IMR-90 (cell line): ENCODE data around the gene SIGLEC12. TPM values are rescaled to one million over a fixed set of nuclear protein-coding genes. Genes with fewer than 3 reads are reported as not detected.

Experiments
- ATAC-seq: fragments of 200-7000 bp; cut with Tn5 transposase; 2 replicates; pipeline ENCODE4 v1.9.1; 2020; ENCODE audit warnings: low read depth, mild to moderate bottlenecking, moderate library complexity
- BruUV-seq: library from RNA; stranded (reverse); fragments of 400-500 nt; replicated peaks from 2 replicates; lab custom pipeline; 2021; lab: Mats Ljungman, UMichigan
- CTCF ChIA-PET: fragments of 300-600 bp; formaldehyde crosslinking; extraction: SDS; loops from one replicate; lab custom pipeline; 2021; ENCODE audit warnings: antibody characterized with exemption; lab: Yijun Ruan, JAX
- POLR2A ChIA-PET: fragments of 300-600 bp; sonication (Branson Sonifier 250); formaldehyde crosslinking; loops from one replicate; lab custom pipeline; 2022; ENCODE audit warnings: antibody characterized with exemption; ENCODE audit not compliant: unreplicated experiment; lab: Charles Lee
- DNase-seq: peaks from one replicate; pipeline ENCODE4 v3.0.0; 2013
- H2AFZ ChIP-seq: replicated peaks from 2 replicates; pipeline ENCODE3; 2013; ENCODE audit warnings: low read length, mild to moderate bottlenecking; ENCODE audit not compliant: poor library complexity
- H2AK5ac ChIP-seq: 2 replicates; pipeline ENCODE4 v1.6.1; 2013; ENCODE audit warnings: low read depth, low read length, inconsistent platforms
- H2AK9ac ChIP-seq: replicated peaks from 2 replicates; pipeline ENCODE3; 2013; ENCODE audit warnings: mild to moderate bottlenecking, low read depth, low read length, moderate library complexity; ENCODE audit not compliant: poor library complexity
- H2BK120ac ChIP-seq: 2 replicates; pipeline ENCODE4 v1.6.1; 2013; ENCODE audit warnings: low read depth, low read length, inconsistent platforms
- H2BK15ac ChIP-seq: 3 replicates; pipeline ENCODE4 v1.6.1; 2013; ENCODE audit warnings: low read depth, low read length, inconsistent platforms
- H2BK20ac ChIP-seq: 2 replicates; pipeline ENCODE4 v1.6.1; 2013; ENCODE audit warnings: low read depth, mild to moderate bottlenecking, inconsistent platforms, low read length, moderate library complexity
- H2BK5ac ChIP-seq: 2 replicates; pipeline ENCODE4 v1.6.1; 2013; ENCODE audit warnings: mild to moderate bottlenecking, low read depth, low read length, inconsistent platforms; ENCODE audit not compliant: poor library complexity, severe bottlenecking
- H3K14ac ChIP-seq: replicated peaks from 2 replicates; pipeline ENCODE4 v1.6.1; 2013; ENCODE audit warnings: low read depth, low read length, inconsistent platforms
- H3K18ac ChIP-seq: 2 replicates; pipeline ENCODE4 v1.6.1; 2013; ENCODE audit warnings: low read depth, low read length, control low read depth
- H3K23ac ChIP-seq: 2 replicates; pipeline ENCODE4 v1.6.1; 2013; ENCODE audit warnings: low read depth, low read length, inconsistent platforms
- H3K27ac ChIP-seq: 2 replicates; pipeline ENCODE4 v1.5.1; 2013; ENCODE audit warnings: mild to moderate bottlenecking, control low read depth, low read length; ENCODE audit not compliant: insufficient read depth
- H3K27me3 ChIP-seq: 2 replicates; pipeline ENCODE4 v1.6.1; 2013; ENCODE audit warnings: low read length; ENCODE audit not compliant: control insufficient read depth, insufficient read depth
- H3K36me3 ChIP-seq: 2 replicates; pipeline ENCODE4 v1.6.1; 2013; ENCODE audit warnings: low read length, mixed read lengths; ENCODE audit not compliant: control insufficient read depth, insufficient read depth
- H3K4ac ChIP-seq: 2 replicates; pipeline ENCODE4 v1.6.1; 2013; ENCODE audit warnings: low read depth, low read length, inconsistent platforms
- H3K4me1 ChIP-seq: 2 replicates; pipeline ENCODE4 v1.6.1; 2013; ENCODE audit warnings: low read length, mixed read lengths; ENCODE audit not compliant: control insufficient read depth, insufficient read depth
- H3K4me2 ChIP-seq: 2 replicates; pipeline ENCODE4 v1.6.1; 2013; ENCODE audit warnings: low read depth, mild to moderate bottlenecking, control low read depth, low read length, moderate library complexity
- H3K4me3 ChIP-seq: 2 replicates; pipeline ENCODE4 v1.5.1; 2013; ENCODE audit warnings: low read depth, mild to moderate bottlenecking, control low read depth, low read length, moderate library complexity; ENCODE audit not compliant: insufficient read depth
- H3K56ac ChIP-seq: 2 replicates; pipeline ENCODE4 v1.6.1; 2013; ENCODE audit warnings: low read length, inconsistent platforms; ENCODE audit not compliant: insufficient read depth; ENCODE audit errors: extremely low read depth
- H3K79me1 ChIP-seq, 2 experiments: 2 replicates each; pipeline ENCODE4 v1.6.1; 2013; ENCODE audit warnings: low read length in 2 of 2, inconsistent platforms in 1 of 2, low read depth in 1 of 2
- H3K9ac ChIP-seq: 2 replicates; pipeline ENCODE4 v1.6.1; 2013; ENCODE audit warnings: low read depth, low read length, control low read depth
- H3K9me1 ChIP-seq: 2 replicates; pipeline ENCODE4 v1.6.1; 2013; ENCODE audit warnings: low read length, inconsistent platforms; ENCODE audit not compliant: insufficient read depth
- H3K9me3 ChIP-seq: 2 replicates; pipeline ENCODE4 v1.6.1; 2013; ENCODE audit warnings: low read length; ENCODE audit not compliant: control insufficient read depth, insufficient read depth
- H4K20me1 ChIP-seq: 2 replicates; pipeline ENCODE4 v1.6.1; 2013; ENCODE audit warnings: low read length, inconsistent platforms; ENCODE audit not compliant: insufficient read depth
- H4K5ac ChIP-seq: 2 replicates; pipeline ENCODE4 v1.6.1; 2013; ENCODE audit warnings: mild to moderate bottlenecking, low read depth, low read length, control low read depth
- H4K8ac ChIP-seq, 2 experiments: 2 replicates each; pipeline ENCODE4 v1.6.1; 2013; ENCODE audit warnings: low read depth in 2 of 2, low read length in 2 of 2, control low read depth in 1 of 2, inconsistent platforms in 1 of 2
- H4K91ac ChIP-seq: 2 replicates; pipeline ENCODE4 v1.6.1; 2013; ENCODE audit warnings: low read depth, low read length, inconsistent platforms; ENCODE audit not compliant: insufficient read depth
- CEBPB ChIP-seq: IDR thresholded peaks from 2 replicates; pipeline ENCODE4 v1.6.1; 2012; ENCODE audit warnings: low read depth, low read length, improper control_type of control experiment
- CHD1 ChIP-seq: IDR thresholded peaks from 2 replicates; pipeline ENCODE4 v1.6.1; 2012; ENCODE audit warnings: low read depth, low read length, improper control_type of control experiment
- ELK1 ChIP-seq: fragments of 150-350 bp; IDR thresholded peaks from 2 replicates; pipeline ENCODE4 v1.6.1; 2016; ENCODE audit warnings: low read depth, mild to moderate bottlenecking, low read length, moderate library complexity, borderline replicate concordance
- FOS ChIP-seq: fragments of 150-350 bp; IDR thresholded peaks from 2 replicates; pipeline ENCODE4 v1.6.1; 2016; ENCODE audit warnings: low read depth, low read length
- MAFK ChIP-seq: IDR thresholded peaks from 2 replicates; pipeline ENCODE4 v1.6.1; 2012; ENCODE audit warnings: low read depth, low read length, improper control_type of control experiment
- MAZ ChIP-seq: IDR thresholded peaks from 2 replicates; pipeline ENCODE4 v1.6.1; 2012; ENCODE audit warnings: low read depth, mild to moderate bottlenecking, low read length, improper control_type of control experiment, moderate library complexity, borderline replicate concordance
- MXI1 ChIP-seq: IDR thresholded peaks from 2 replicates; pipeline ENCODE4 v1.6.1; 2012; ENCODE audit warnings: low read depth, mild to moderate bottlenecking, low read length, moderate library complexity, borderline replicate concordance
- NFE2L2 ChIP-seq: fragments of 150-350 bp; IDR thresholded peaks from 2 replicates; pipeline ENCODE4 v1.6.1; 2016; ENCODE audit warnings: low read depth, mild to moderate bottlenecking, low read length
- RCOR1 ChIP-seq: IDR thresholded peaks from 2 replicates; pipeline ENCODE4 v1.6.1; 2012; ENCODE audit warnings: mild to moderate bottlenecking, low read length, improper control_type of control experiment; ENCODE audit not compliant: insufficient replicate concordance
- RFX5 ChIP-seq: IDR thresholded peaks from 2 replicates; pipeline ENCODE4 v1.8.0; 2012; ENCODE audit warnings: low read depth, mild to moderate bottlenecking, low read length, moderate library complexity
- WGBS, 2 experiments: methylation state at CpG; one replicate each; pipeline versions ENCODE4 v1.1.5 to v1.1.7; 2013; ENCODE audit warnings: missing lambda C conversion rate in 2 of 2; ENCODE audit not compliant: insufficient read length in 1 of 2; ENCODE audit errors: extremely low coverage in 2 of 2; 5-methylcytosine and 5-hydroxymethylcytosine counted together
- dilution Hi-C: fragments of 300-500 bp; cut with HindIII; formaldehyde crosslinking; loops from one replicate; pipeline ENCODE4 v1.14.3; 2018; ENCODE audit warnings: low sequenced_read_pairs; ENCODE audit not compliant: unreplicated experiment
- in situ Hi-C: fragments of 300-500 bp; cut with MboI; formaldehyde crosslinking; loops from 3 replicates; pipeline ENCODE4 v1.14.3; 2019; ENCODE audit warnings: low sequenced_read_pairs, inconsistent platforms, mixed read lengths
- intact Hi-C: fragments of 100-400 bp; cut with micrococcal nuclease; formaldehyde crosslinking; loops from 2 replicates; pipeline ENCODE4 v1.10.0; 2022
- polyA plus RNA-seq, 3 experiments: library from polyadenylated mRNA; depleted of rRNA; stranded (reverse); fragments of >200 nt; gene quantifications; 2 replicates each; pipeline ENCODE4 v1.2.3, GENCODE V29; 2012; ENCODE audit warnings: low replicate concordance in 1 of 3
- total RNA-seq: library from RNA; depleted of rRNA; stranded (reverse); fragments of >200 nt; gene quantifications from 2 replicates; pipeline ENCODE4 v1.2.3, GENCODE V29; 2012

The SIGLEC12 gene
- total and polyA plus RNA-seq, 2 of the 4 experiments (the other 2 are of a cell fraction), result not detected

DNA sequence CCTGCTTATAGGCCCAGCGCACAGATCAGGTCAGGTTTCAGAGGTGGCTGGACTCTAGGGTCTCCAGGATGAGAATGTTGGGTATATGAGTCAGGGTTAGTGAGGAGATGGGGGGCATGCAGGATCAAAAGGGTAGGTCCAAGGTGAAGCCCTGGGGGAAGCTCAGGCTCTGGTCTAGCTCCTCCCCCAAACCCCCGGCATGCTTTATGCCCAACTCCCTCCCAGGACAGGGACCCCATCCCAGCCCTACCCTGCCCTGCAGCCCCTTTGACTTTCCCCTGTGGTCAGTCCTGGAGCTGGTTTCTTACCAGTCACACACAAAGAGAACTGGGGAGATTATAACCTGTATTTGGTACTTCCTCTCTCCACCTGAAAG lies 33.1 kb downstream of the SIGLEC12 start:
- intact Hi-C loops (no loop called here), in situ Hi-C loops (no loop called here)
- CTCF ChIA-PET, result no interaction called here

More for the DNA sequence above, 33.1 kb downstream of the SIGLEC12 start:
- Histone ChIP-seq H3K36me3 (no peaks in the 10 kb centered on the region), H3K14ac (no peak overlapping the region), H3K56ac (no peak overlapping the region), H3K4ac (no peak overlapping the region), H3K4me1 (no peaks in the 10 kb centered on the region), H4K20me1 (no peaks in the 10 kb centered on the region), H3K4me3 (no peak overlapping the region), H2BK15ac (no peak overlapping the region), H3K4me2 (no peak overlapping the region), H3K27ac (no peak overlapping the region), H3K9me1 (no peaks in the 10 kb centered on the region), H4K8ac (no peak overlapping the region), H2BK20ac (no peak overlapping the region), H2BK120ac (no peak overlapping the region), H3K9ac (no peak overlapping the region), H2AFZ (no peak overlapping the region), H3K27me3 (no peaks in the 10 kb centered on the region), H4K5ac (no peak overlapping the region), H3K23ac (no peak overlapping the region), H2BK5ac (no peak overlapping the region), H3K18ac (no peak overlapping the region), H2AK9ac (no peak overlapping the region), H2AK5ac (no peak overlapping the region), H3K79me1 (no peaks in the 10 kb centered on the region), H3K9me3 (no peaks in the 10 kb centered on the region), H4K91ac (no peak overlapping the region)
- no TSS peak for BruUV-seq
- DNase-seq (no peak), ATAC-seq (no peak)
- WGBS, 2 experiments, result 60% methylated on average over 1 of the region's 2 CpGs; no CpG with 5 or more reads in 1 of the 2 experiments
- TF ChIP-seq RCOR1 (no peak), NFE2L2 (no peak), MAZ (no peak), RFX5 (no peak), CEBPB (no peak), CHD1 (no peak), FOS (no peak), ELK1 (no peak), MXI1 (no peak), MAFK (no peak)
- dilution Hi-C loops, result no loop called here
- POLR2A ChIA-PET, result no interaction called here
